DND-41 (cell line): ENCODE measurements around the gene RHBDD3.

Experiments
- CTCF ChIP-seq: IDR thresholded peaks from 2 replicates; pipeline ENCODE4 v1.5.1; 2012; ENCODE audit warnings: borderline replicate concordance, low read length, moderate library complexity, mild to moderate bottlenecking; ENCODE audit not compliant: poor library complexity, severe bottlenecking; ENCODE audit errors: extremely low read depth
- EZH2 ChIP-seq: IDR thresholded peaks from 3 replicates; pipeline ENCODE4 v1.6.1; 2012; ENCODE audit warnings: borderline replicate concordance, low read depth, mild to moderate bottlenecking, moderate library complexity, low read length, inconsistent platforms; ENCODE audit not compliant: severe bottlenecking

- peak; percentile 61 for TF ChIP-seq CTCF
- no peak for TF ChIP-seq EZH2
Observed at GRCh38 chr22:29306175-29306834, 38.5 kb upstream of the RHBDD3 start, which contains the start of gene GAS2L1.
